G401.6 (cell line): ENCODE results near the gene ITIH2.
"Not testable (repeated sequence)": the region's sequence is repeated elsewhere in the genome, so short reads cannot be mapped to it uniquely, and the experiment has no call there.

Source experiments
- FAIRE-seq: peaks from 2 replicates; lab custom pipeline; 2012; peaks lifted over from hg19 to GRCh38; lab: Jason Lieb, UNC

The ITIH2 gene

DNA sequence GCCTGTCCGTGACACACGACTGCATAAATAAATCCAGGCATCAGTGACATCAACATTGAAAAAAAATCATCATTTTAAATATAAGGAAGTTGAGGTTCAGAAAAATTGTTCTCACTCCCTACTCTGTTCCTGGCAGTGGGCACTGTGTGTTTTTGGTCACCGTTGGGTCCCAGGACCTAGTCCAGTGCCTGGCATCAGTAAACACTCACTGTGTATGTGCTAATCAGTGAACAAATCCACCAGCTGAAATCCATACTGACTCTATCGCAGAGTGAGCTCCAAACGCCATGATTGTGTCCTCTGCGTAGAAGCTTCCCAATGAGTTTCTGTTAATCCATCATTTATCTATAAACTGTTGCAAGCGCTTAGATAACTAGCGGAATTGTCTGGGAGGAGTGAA is 41.2 kb downstream of the ITIH2 start:
- no peak for FAIRE-seq

DNA sequence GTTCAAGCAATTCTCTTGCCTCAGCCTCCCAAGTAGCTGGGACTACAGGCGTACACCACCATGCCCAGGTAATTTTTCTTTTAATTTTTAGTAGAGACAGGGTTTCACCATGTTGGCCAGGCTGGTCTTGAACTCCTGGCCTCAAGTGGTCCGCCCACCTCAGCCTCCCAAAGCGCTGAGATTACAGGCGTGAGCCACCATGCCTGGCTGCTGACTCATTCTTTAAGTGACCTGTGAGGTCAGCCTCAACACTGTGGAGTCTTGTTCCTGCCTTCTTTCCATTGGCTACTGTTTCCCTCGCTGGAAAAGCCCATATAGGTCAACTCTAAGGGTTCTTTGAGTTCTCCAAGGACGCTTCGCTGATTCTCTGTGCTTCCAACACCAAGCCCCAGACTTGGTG is 45.5 kb downstream of the ITIH2 start:
- FAIRE-seq: not testable (repeated sequence)

DNA sequence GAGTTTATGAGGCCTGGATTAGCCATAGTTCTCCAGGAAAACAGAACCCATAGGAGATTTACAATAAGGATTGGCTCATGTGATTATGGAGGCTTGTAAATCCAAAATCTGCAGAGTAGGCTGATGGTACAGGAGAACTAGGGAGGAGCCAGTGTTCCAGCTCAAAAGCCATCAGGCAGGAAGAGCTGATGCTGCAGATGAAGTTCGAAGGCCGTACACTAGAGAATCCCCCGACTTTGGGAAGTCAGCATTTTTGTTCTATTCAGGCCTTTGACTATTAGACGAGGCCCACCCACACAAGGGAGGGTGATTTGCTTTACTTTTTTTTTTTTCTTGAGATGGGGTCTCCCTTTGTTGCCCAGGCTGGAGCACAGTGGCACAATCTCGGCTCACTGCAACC is 47.1 kb downstream of the ITIH2 start:
- FAIRE-seq: no peak

DNA sequence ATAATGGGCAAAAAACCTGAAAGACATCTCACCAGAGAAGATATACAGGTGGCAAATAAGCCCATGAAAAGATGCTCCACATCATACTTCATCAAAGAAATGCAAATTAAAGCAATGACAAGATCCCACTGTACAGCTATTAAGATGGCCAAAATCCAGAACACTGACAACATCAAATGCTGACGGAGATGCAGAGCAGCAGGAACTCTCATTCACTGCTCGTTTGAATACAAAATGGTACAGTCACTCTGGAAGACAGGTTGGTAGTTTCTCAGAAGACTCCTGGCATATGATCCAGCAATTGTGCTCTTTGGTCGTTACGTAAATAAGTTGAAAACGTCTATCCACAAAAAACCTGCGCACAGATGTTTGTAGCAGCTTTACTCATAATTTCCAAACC is 49.1 kb downstream of the ITIH2 start:
- no peak for FAIRE-seq

DNA sequence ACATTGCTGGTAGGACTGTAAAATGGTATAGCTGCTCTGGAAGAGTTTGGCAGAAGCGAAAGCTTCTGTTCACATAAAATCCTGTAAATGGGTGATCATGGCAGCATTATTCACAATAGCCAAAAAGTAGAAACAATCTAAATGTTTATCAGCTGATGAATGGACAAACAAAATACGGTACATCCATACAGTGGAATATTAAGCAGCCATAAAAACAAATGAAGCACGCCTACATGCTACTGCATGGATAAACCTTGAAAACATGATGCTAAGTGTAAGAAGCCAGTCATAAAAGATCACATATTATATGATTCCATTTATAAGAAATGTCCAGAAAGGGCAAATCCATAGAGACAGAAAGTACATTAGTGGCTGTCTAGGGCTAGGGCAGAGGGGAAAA is 52.0 kb downstream of the ITIH2 start:
- FAIRE-seq: no peak

DNA sequence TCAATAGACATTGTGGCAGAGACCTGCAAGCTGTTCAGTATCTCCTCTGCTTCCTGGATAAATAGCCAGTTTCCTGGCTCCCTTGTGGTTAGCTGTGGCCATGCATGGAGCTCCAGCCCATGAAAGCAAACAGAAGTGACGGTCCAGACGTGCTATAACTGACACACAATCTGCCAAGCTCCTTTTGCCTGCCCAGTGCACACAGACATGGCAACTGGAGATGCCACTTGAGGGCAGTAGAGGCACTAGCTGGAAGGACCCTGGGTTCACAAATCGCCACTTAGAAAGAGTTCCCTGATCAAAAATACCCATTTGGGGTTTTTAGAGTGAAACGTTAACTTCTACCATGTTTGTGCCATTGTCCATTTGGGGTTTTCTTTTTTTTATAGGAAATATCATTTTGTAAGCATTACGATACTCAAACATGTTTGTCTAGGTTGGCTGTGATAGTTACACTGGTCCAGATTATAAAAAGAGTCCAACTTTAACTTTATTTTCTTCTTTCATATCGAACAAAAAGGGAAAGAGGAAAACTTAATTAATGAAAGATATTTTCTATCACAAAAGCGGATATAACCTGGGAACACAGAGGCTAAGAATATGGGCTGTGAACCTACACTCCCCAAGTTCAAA is 53.4 kb downstream of the ITIH2 start:
- no peak for FAIRE-seq

DNA sequence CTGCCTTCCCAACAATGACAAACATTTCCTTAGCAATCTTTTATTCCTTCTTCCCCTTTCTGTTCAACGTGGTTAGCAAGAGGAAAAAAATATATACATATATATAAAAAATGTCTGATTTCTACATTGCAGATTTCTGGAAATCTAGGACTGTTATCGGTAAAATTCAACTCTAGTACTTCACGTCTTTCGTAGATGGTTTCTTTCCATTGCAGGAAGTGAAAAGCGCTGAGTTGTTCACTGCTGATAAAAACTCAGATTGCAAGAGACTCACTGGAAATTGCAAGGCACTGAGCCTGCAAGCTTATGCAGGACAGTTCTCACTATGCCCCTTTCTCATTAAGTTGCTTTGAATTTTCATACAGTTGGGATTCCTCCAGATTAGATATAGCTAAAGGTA is 60.8 kb downstream of the ITIH2 start:
- FAIRE-seq: no peak

DNA sequence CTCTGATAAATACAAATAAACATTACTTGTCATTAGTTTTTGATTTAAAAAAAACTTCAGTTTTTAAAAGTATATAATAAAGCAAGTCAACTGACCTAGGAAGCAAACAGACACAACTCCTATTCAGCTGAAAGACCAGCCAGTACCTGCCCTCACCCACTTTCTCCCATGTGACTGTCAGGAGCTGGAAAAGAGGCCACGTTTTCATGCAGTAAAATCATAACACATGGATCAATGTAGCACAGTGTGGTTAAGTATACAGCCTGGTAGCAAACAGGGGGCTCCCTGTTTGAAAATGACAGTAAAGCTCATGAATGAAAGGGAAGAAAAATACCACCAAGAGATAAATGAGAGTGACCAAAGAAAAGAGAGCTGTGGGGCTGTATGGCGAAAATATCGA is 63.1 kb downstream of the ITIH2 start:
- no peak for FAIRE-seq

DNA sequence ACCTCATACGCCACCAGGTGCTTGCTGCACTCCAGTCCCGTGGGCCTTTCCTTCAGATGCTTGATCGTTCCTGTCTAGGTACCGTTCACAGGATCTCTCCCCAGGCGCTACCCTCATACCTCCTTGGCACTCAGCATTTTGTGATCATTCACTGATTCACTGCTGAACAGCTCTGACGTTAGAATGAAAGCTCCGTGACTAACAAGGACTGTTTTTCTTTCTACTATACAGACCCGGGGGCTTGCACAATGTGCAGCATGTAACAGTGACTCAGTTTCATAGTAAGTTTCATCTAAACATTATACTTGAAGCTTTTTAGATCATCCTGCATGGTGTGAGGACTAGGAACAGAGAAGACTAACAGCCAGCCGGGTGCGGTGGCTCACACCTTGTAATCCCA is 64.1 kb downstream of the ITIH2 start:
- FAIRE-seq: no peak

DNA sequence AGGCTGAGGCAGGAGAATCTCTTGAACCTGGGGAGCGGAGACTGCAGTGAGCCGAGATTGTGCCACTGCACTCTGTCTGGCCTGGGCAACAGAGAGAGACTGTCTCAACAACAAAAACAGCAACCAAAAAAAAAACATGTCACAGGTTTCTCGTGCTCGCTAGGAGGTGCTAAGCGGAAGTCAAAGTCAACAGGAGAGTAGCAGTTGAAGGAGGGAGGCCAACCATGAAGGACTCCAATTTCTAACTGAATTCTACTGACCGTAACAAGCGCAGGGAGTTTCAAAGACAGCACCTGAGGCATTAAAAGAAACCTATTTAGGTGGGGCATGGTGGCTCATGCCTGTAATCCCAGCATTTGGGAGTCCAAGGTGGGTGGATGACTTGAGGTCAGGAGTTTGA is 65.3 kb downstream of the ITIH2 start:
- no peak for FAIRE-seq

DNA sequence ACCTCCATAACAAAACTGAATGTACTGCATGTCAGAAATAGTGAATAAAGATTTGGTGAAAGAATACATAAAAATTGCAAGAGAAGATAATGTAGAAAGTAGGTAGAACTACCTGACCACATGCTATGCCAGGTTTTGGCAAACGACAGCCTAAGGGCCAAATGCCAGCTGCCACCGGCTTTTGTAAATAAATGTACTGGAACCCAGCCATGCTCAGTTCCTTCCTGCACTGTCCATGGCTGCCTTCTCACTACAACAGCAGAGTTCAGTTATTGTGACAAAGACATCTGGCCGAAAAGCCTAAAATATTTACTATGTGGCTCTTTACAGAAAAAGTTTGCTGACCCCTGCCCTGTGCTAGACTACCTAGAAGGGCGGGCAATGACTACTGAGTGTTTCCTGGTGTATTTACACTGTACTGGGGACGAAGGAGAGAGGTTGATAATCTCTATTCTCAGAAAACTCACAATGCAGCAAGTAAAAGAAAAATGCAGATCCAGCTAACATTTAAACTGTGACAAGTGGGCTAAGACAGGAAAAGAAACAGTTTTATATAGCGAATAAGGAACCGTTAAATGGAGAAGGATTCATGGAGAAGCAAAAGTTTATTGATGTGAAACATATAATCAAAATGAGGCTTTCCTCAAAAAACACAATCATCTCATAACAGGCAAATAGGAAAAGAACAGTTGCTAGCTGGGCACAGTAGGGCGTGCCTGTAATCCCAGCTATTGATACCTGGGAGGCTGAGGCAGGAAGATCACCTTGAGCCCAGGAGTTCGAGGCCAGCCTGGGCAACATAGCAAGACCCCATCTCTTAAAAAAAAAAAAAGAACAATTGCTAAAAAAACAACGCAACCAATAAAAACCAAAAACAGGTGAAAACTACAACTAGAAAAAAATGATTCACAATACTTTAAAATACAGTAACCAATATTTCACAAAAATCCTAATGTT is 71.0 kb downstream of the ITIH2 start:
- FAIRE-seq: no peak

DNA sequence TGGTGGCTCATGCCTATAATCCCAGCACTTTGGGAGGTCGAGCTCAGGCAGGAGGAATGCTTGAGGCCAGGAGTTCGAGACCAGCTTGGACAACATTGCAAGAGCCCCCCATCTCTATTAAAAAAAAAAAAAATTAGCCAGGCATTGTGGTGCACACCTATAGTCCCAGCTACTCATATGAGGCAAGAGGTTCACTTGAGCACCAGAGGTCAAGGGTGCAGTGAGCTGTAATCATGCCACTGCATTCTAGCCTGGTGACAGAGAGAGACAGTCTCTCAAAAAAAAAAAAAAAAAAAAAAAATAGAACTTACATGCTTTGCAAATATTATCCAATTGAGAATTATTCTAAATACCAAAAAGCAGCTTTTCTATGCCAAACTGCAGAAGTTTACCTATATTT is 73.7 kb downstream of the ITIH2 start:
- FAIRE-seq: no peak

DNA sequence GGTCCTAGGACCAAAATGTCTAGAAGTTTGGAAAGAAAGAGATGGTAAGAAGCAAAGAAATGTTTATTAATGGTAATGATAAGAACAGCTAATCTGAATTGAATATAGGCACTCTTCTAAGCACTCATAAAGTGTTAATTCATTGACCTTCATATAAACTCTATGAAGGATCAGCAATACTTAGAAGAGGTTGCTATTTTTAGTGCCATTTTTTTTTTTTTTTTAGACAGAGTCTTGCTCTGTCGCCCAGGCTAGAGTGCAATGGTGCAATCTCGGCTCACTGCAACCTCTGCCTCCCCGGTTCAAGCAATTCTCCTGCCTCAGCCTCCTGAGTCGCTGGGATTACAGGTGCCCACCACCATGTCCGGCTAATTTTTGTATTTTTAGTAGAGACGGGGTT is 79.1 kb downstream of the ITIH2 start:
- FAIRE-seq: not testable (repeated sequence)

DNA sequence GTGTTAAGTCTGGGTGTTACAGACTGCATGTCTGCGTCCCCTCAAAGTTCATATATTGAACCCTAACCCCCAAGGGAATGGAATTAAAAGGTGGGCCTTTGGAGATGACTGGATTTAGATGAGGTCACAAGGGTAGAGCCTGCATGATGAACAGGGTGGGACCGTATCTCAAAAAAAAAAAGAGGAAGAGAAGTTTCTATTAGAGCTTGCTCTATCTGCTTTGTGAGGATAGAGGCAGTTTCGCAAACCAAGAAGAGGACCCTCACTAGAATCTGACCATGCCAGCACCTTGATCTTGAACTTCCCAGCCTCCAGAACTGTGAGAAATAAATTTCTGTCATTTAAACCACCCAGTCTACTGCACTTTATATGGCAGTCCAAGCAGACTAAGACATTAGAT is 83.3 kb downstream of the ITIH2 start:
- no peak for FAIRE-seq

DNA sequence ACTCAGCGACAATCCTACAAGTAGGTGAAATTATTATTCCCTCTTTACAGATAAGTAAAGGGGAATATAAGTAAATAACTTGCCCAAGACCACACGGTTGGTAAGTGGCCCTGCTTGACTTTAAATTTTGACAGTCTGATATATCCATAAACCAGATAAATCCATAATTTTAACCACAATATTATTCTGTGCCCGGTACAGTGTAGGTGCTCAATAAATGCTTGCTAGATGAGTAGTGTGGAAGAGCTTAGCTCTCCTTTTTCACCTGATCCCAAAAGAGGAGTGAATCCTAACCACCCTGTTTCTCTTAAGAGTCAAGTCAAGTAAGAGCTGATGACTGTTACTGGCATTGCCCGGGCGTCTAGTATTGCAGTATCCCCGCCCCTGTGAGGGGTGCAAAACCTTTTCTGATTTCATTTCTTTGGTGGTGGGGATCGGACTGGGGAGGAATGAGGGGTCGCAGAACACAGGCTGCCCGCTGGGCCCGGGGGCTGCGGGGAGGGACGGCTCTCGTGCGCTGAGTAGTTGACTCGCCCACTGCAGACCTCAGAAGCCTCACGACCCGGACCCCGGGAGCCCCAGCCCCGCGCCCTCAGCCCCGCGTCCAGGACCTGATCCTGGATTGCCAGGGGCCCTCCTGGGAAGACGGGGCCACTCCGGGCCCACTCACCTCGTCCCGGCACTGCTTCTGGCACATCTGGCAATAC is 84.2 kb downstream of the ITIH2 start:
- FAIRE-seq: no peak

DNA sequence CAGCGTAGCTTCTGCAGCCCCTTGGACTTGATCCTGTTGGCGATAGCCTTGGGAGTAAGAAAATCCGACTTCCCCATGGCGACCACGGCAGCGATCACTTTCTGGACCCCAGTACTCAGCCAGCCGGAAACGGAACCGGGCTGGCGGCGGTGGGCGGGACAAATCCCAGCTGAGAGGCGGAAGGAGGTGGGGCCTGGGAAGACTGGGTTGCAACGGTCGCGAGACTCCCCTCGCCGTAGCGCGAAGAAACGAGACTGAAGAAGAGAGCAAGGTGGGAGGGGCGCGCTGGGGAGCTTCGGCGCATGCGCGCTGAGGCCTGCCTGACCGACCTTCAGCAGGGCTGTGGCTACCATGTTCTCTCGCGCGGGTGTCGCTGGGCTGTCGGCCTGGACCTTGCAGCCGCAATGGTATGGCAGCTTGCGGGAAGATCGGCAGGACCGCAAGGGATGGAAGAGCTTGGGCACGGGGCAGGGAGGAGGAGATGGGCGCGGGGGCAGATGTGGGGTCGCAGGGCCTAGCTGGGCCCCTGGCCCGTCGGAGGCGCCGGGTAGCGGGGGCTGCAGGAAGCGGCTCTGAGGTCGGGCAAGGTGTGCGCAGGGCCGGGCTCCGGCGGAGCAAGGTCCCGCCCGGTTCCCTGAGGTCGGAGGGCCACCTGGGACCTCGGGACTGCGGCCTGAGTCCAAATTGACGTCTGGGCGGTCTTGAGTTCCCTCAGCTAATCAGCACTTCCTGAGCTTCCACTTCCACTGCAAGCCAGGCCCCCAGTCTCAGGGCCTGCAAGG is 84.9 kb downstream of the ITIH2 start, which contains the start of the genes ATP5F1C and KIN:
TSS of gene ATP5F1C (plus strand) at position 321 of the 782 bp plus-strand sequence. CDS start at position 352, 31 bp downstream.
TSS of gene KIN (minus strand) at position 137 of the 782 bp plus-strand sequence. CDS start at position 77, 60 bp downstream.
- peak; percentile 95 for FAIRE-seq

DNA sequence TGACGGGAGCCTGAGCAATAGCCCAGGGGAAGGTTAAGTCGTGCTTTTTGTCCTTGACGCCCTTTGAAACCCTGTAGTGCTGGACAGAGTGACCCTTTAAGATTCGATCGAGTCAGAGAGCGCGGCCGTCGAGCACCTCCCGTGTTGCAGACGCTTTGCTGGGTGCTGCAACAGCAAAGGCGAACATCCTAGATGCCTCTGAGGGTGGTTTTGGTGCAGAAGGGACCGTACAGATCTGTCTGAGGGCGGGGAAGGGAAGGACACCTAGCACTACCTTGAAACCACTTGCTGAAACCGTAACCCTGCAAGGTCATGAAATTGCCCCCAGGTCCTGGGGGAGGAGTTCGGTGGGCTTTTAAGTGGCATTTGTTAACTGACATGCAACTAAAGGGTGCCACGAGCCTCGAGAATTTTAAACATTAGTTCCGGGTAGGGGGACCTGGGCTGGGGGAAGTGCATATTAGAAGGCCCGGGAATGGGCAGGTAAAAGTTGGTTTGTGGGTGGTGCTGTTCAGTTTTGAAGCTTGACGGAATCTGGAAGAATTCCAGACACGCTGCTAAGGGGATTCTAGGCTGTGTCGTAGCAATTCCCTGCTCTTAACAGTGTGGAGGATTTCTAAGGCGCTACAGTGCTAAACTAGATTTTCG is 85.6 kb downstream of the ITIH2 start:
- no peak for FAIRE-seq

DNA sequence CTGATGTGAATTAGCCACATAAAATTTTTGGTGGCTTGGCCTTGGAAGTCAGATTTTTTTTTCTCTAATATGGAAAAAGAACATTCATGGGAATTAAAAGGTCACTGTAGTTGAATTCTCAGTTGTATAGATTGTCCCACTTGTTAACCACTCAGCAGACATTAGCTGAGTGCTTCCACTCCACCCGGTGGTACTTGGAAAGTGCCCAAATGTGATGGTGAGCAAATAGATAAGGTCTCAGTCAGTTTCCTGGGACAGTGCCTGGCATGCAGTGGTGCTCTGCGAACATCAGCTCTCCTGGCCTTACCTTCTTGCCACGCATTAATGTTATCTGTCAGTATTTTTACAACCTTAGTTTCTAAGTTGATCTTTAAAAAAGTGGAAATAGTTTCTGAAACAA is 86.3 kb downstream of the ITIH2 start:
- no peak for FAIRE-seq

DNA sequence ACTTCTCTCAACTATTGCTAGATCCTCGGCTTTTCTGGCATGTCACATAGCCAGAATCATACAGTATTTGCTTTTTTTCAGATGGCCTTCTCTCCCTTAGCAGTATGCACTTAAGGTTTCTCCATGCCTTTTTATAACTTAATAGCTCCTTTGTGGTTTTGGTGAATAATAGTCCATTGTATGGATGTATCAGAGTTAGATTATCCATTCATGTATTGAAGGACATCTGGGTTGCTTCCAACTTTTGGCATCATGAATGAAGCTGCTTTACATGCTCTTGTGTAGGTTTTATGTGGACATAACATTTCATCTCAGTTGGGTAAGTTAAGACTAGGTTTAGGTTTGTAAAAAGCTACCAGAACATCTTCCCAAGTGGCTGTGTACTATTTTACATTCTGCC is 89.4 kb downstream of the ITIH2 start:
- FAIRE-seq: no peak

DNA sequence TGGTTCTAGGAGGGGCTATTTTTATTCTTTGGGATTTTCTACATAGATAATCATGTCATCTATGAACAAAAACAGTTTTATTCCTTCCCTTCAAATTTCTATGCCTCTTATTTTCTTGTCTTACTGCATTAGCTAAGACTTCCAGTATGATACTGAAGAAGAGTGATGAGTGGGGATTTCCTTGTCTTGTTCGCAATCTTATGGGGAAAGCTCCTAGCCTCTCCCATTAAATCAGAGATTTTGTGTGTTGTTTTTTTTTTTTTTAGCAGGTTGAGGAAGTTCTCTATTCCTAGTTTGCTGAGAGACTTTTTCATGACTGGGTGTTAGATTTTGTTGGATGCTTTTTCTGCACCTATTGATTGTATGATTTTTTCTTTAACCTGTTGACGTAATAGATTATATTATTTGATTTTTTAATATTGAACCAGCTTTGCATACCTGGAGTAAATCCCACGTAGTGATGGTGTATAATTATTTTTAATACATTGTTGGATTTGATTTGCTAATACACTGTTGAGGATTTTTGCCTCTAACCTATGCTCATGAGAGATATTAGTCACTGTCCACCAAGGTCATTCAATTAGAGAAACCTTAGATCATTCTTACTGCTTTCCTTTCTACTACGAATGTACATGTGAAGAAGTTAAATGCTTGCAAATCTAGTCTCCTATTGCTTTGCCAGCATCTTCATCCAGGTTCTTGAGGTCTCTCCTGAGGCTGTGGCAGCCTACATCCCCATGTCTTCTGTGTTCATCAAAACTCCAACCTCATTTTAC is 91.3 kb downstream of the ITIH2 start:
- FAIRE-seq: no peak

DNA sequence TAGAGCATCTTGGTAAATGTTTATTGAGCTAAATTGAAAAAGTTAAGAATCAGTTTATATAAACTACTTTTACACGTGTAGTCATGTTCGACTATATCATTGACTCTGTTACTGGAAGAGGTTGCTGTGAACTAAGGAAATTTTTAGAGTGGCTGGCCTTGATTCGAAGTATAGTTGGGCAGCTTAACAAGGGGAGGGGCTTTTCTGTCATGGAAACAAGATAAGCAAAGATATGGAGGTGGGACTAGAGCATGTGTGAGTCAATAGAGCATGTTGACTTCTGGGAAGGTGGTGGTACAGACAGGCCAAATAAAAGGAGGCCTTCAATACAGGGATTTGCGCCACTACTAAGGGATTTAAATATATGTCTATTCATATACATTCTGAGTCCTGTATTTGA is 92.5 kb downstream of the ITIH2 start:
- no peak for FAIRE-seq
